PC-3 (cell line): ENCODE data around the gene ACTN1. TPM values are rescaled to one million over a fixed set of nuclear protein-coding genes. Genes with fewer than 3 reads are reported as not detected.

Source experiments
- ATAC-seq: fragments of 200-7000 bp; cut with Tn5 transposase; 2 replicates; pipeline ENCODE4 v1.9.1; 2020; ENCODE audit warnings: mild to moderate bottlenecking, moderate library complexity
- BruUV-seq: library from RNA; stranded (reverse); fragments of 400-500 nt; replicated peaks from 2 replicates; lab custom pipeline; 2021; lab: Mats Ljungman, UMichigan
- CTCF ChIA-PET: fragments of 300-600 bp; sonication (Branson Sonifier 250); formaldehyde crosslinking; loops from one replicate; lab custom pipeline; 2022; ENCODE audit warnings: antibody characterized with exemption; lab: Charles Lee
- POLR2A ChIA-PET: fragments of 300-600 bp; sonication (Branson Sonifier 250); formaldehyde crosslinking; loops from one replicate; lab custom pipeline; 2022; ENCODE audit warnings: antibody characterized with exemption; ENCODE audit not compliant: unreplicated experiment; lab: Charles Lee
- DNase-seq: peaks from one replicate; pipeline ENCODE4 v3.0.0-alpha.2; 2015
- H2AFZ ChIP-seq: fragments of 300-600 bp; sonication (generic); 2 replicates; pipeline ENCODE4 v1.6.0; 2016; ENCODE audit warnings: antibody characterized with exemption, low read length
- H3F3A ChIP-seq: fragments of 300-600 bp; sonication (generic); one replicate; pipeline ENCODE4 v1.6.0; 2017; ENCODE audit warnings: antibody characterized with exemption, low read length, control low read depth, mild to moderate bottlenecking; ENCODE audit not compliant: unreplicated experiment
- H3K27ac ChIP-seq: fragments of 300-600 bp; sonication (generic); 2 replicates; pipeline ENCODE4 v1.5.1; 2016; ENCODE audit warnings: mild to moderate bottlenecking, low read length
- H3K27me3 ChIP-seq: fragments of 300-600 bp; sonication (generic); 2 replicates; pipeline ENCODE4 v1.6.1; 2016; ENCODE audit warnings: low read length, mixed read lengths
- H3K36me3 ChIP-seq: fragments of 300-600 bp; sonication (generic); 2 replicates; pipeline ENCODE4 v1.6.1; 2016; ENCODE audit warnings: low read depth, mixed run types, low read length, mixed read lengths
- H3K4me1 ChIP-seq: fragments of 300-600 bp; sonication (generic); 2 replicates; pipeline ENCODE4 v1.5.1; 2016; ENCODE audit warnings: low read length; ENCODE audit not compliant: insufficient read depth
- H3K4me2 ChIP-seq: fragments of 300-600 bp; sonication (generic); 2 replicates; pipeline ENCODE4 v1.6.0; 2016; ENCODE audit warnings: low read length
- H3K4me3 ChIP-seq: fragments of 300-600 bp; sonication (generic); 2 replicates; pipeline ENCODE4 v1.5.1; 2016; ENCODE audit warnings: mild to moderate bottlenecking, low read length, mixed read lengths
- H3K79me2 ChIP-seq: fragments of 300-600 bp; sonication (generic); 2 replicates; pipeline ENCODE4 v1.6.1; 2017; ENCODE audit warnings: low read length, mixed read lengths
- H3K9ac ChIP-seq: fragments of 300-600 bp; sonication (generic); 2 replicates; pipeline ENCODE4 v1.6.0; 2016; ENCODE audit warnings: mild to moderate bottlenecking, low read length
- H3K9me2 ChIP-seq: fragments of 300-600 bp; sonication (generic); replicated peaks from 2 replicates; pipeline ENCODE4 v1.6.1; 2016; ENCODE audit warnings: mixed run types, low read length, mixed read lengths
- H3K9me3 ChIP-seq: fragments of 300-600 bp; sonication (generic); 2 replicates; pipeline ENCODE4 v1.6.1; 2016; ENCODE audit warnings: low read length, mixed read lengths
- H4K20me1 ChIP-seq: fragments of 300-600 bp; sonication (generic); 2 replicates; pipeline ENCODE4 v1.6.1; 2016; ENCODE audit warnings: low read length, mixed read lengths
- EZH2 ChIP-seq: fragments of 300-600 bp; sonication (generic); IDR thresholded peaks from one replicate; pipeline ENCODE4 v1.6.1; 2017; ENCODE audit warnings: antibody characterized with exemption, mild to moderate bottlenecking, low read length; ENCODE audit not compliant: unreplicated experiment
- EZH2phosphoT487 ChIP-seq: fragments of 300-600 bp; sonication (generic); IDR thresholded peaks from 2 replicates; pipeline ENCODE4 v1.6.1; 2018; ENCODE audit warnings: mild to moderate bottlenecking, antibody characterized with exemption, low read length, borderline replicate concordance
- intact Hi-C: fragments of 100-400 bp; cut with micrococcal nuclease; formaldehyde crosslinking; loops from 2 replicates; pipeline ENCODE4 v1.9.0; 2023
- total RNA-seq: library from RNA; depleted of rRNA; stranded (reverse); fragments of >200 nt; gene quantifications from 2 replicates; pipeline ENCODE4 v1.2.3, GENCODE V29; 2014
- TF ChIP-seq, protein P1 (sequence below): fragments of 300-600 bp; sonication (generic); conservative IDR thresholded peaks from 2 replicates; pipeline ENCODE4 v1.5.1; 2017; ENCODE audit warnings: antibody characterized with exemption, low read depth, mild to moderate bottlenecking, low read length

ACTN1 gene
- total RNA-seq, 1 experiment from 2014 or later, result 303 TPM

DNA sequence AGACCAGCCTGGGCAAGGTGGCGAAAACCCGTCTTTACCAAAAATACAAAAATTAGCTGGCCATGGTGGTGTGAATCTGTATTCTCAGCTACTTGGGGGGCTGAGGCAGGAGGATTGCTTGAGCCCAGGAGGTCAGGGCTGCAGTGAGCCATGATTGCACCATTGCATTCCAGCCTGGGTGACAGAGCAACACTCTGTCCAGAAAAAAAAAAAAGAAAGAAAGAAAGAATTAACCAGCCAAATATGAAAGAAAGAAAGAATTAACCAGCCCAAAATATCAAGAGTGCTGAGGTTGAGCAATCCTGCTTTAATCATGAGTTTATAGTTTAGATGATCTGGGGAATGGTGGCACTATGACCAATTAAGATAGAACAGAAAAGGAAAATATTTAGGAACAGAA lies 3.5 kb upstream of the ACTN1 start:
- Histone ChIP-seq H3K27me3 (no peaks in the 10 kb centered on the region), H3K36me3 (no peaks in the 10 kb centered on the region), H2AFZ (no peak overlapping the region), H3K9me2 (no peaks in the 10 kb centered on the region), H3K9ac (no peak overlapping the region), H3K4me1 (peaks cover 9% of the 10 kb centered on the region), H3K4me2 (no peak overlapping the region), H3K4me3 (no peak overlapping the region), H4K20me1 (no peaks in the 10 kb centered on the region), H3K9me3 (no peaks in the 10 kb centered on the region), H3K79me2 (peaks cover 18% of the 10 kb centered on the region), H3K27ac (no peak overlapping the region), H3F3A (no peaks in the 10 kb centered on the region)
- ATAC-seq (no peak), DNase-seq (no peak)
- ChIA-PET POLR2A (no interaction called here), CTCF (no interaction called here)
- BruUV-seq, result no TSS peak
- TF ChIP-seq EZH2, result no peak
- TF ChIP-seq EZH2phosphoT487, result no peak
- TF ChIP-seq, protein P1, sequence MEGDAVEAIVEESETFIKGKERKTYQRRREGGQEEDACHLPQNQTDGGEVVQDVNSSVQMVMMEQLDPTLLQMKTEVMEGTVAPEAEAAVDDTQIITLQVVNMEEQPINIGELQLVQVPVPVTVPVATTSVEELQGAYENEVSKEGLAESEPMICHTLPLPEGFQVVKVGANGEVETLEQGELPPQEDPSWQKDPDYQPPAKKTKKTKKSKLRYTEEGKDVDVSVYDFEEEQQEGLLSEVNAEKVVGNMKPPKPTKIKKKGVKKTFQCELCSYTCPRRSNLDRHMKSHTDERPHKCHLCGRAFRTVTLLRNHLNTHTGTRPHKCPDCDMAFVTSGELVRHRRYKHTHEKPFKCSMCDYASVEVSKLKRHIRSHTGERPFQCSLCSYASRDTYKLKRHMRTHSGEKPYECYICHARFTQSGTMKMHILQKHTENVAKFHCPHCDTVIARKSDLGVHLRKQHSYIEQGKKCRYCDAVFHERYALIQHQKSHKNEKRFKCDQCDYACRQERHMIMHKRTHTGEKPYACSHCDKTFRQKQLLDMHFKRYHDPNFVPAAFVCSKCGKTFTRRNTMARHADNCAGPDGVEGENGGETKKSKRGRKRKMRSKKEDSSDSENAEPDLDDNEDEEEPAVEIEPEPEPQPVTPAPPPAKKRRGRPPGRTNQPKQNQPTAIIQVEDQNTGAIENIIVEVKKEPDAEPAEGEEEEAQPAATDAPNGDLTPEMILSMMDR, result no peak
- intact Hi-C loops, result no loop called here

DNA sequence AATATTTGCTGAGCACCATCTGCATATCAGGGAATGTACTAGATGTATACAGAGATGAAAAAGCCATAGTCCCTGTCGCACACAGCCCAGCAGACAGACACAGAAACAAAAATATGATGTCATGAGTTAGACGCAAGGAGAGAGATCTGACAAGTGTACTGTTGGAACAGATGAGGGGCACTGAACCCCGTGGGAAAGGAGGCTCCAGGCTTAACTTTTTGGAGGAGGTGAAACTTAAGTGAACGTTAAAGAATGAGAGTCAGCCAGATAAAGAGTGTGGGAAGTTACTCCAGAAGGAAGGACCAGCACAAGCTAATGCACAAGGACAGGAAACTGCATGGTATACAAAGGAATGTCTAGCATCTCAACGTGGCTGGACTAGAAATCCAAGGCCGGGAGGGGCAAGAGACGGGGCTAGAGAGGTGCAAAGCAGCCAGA lies 2.5 kb upstream of the ACTN1 start:
- Histone ChIP-seq H3K27me3 (no peaks in the 10 kb centered on the region), H3F3A (no peaks in the 10 kb centered on the region), H3K4me1 (peaks cover 17% of the 10 kb centered on the region), H3K9me2 (no peaks in the 10 kb centered on the region), H3K27ac (no peak overlapping the region), H4K20me1 (peaks cover 9% of the 10 kb centered on the region), H3K36me3 (peaks cover 4% of the 10 kb centered on the region; the same call in 1 of the 2 replicates), H3K4me3 (no peak overlapping the region), H2AFZ (no peak overlapping the region), H3K4me2 (no peak overlapping the region), H3K79me2 (peaks cover 28% of the 10 kb centered on the region), H3K9ac (no peak overlapping the region), H3K9me3 (no peaks in the 10 kb centered on the region)
- intact Hi-C loops, result no loop called here
- ChIA-PET CTCF (no interaction called here), POLR2A (no interaction called here)
- no TSS peak for BruUV-seq
- TF ChIP-seq, protein P1, result no peak
- TF ChIP-seq EZH2, result no peak
- TF ChIP-seq EZH2phosphoT487, result no peak
- DNase-seq (no peak), ATAC-seq (no peak)

DNA sequence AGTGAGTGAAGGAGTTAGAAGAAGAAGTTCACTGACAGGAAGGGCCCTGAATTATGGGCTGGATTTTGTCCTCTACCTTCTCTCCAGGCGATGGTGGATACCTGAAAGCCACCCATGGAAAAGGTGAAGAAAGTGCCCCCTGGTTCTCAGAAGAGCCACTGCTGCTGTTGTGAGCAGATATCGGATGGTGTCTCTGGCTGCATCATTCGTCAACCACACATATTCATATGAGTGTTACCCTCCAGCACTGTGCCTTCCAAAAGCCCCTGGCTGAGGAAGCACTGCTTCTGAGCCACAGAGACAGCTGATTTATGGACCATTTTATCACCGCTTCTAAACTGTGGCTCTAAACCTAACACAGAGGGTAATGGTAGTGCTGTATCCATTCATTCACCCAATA lies 2.0 kb upstream of the ACTN1 start:
- Histone ChIP-seq H3K9ac (no peak overlapping the region), H3K79me2 (peaks cover 33% of the 10 kb centered on the region), H3K27me3 (no peaks in the 10 kb centered on the region), H3K9me3 (no peaks in the 10 kb centered on the region), H3K36me3 (peaks cover 4% of the 10 kb centered on the region), H4K20me1 (peaks cover 13% of the 10 kb centered on the region), H3F3A (no peaks in the 10 kb centered on the region), H3K27ac (no peak overlapping the region), H3K4me1 (peaks cover 22% of the 10 kb centered on the region), H3K9me2 (no peaks in the 10 kb centered on the region), H3K4me2 (no peak overlapping the region), H3K4me3 (no peak overlapping the region), H2AFZ (no peak overlapping the region)
- TF ChIP-seq EZH2phosphoT487 (no peak), EZH2 (no peak)
- TF ChIP-seq, protein P1, result no peak
- no TSS peak for BruUV-seq
- POLR2A ChIA-PET, result no interaction called here
- intact Hi-C loops, result no loop called here
- DNase-seq (no peak), ATAC-seq (no peak)
- CTCF ChIA-PET, result no interaction called here
